Neural cell (in vitro differentiated cells): Measurements from ENCODE around the gene SRRD.

ENCODE experiments used
- CTCF ChIP-seq: fragments of 450-650 bp; IDR thresholded peaks from 2 replicates; pipeline ENCODE4 v1.5.1; 2014; ENCODE audit warnings: antibody characterized with exemption, mild to moderate bottlenecking, moderate library complexity; ENCODE audit not compliant: poor library complexity, severe bottlenecking
- EZH2 ChIP-seq: fragments of 200-600, 300-800 bp; shearing (Covaris generic), sonication (generic); IDR thresholded peaks from 2 replicates; pipeline ENCODE4 v1.6.1; 2014; ENCODE audit warnings: antibody characterized with exemption, low read length, borderline replicate concordance, mild to moderate bottlenecking; ENCODE audit not compliant: insufficient read depth, poor library complexity, severe bottlenecking
- MXI1 ChIP-seq: fragments of 450-650 bp; conservative IDR thresholded peaks from 2 replicates; pipeline ENCODE4 v1.6.1; 2014; ENCODE audit warnings: antibody characterized with exemption, mild to moderate bottlenecking; ENCODE audit not compliant: poor library complexity, severe bottlenecking
- POLR2AphosphoS5 ChIP-seq: IDR thresholded peaks from 2 replicates; pipeline ENCODE4 v1.6.1; 2012
- RAD21 ChIP-seq: fragments of 450-650 bp; conservative IDR thresholded peaks from 2 replicates; pipeline ENCODE4 v1.6.1; 2014; ENCODE audit warnings: antibody characterized with exemption, mild to moderate bottlenecking, moderate library complexity
- TAF1 ChIP-seq: IDR thresholded peaks from 2 replicates; pipeline ENCODE4 v1.6.1; 2012; ENCODE audit warnings: low read depth
- TF ChIP-seq, protein P1 (sequence below): IDR thresholded peaks from 2 replicates; pipeline ENCODE4 v1.6.1; 2012; ENCODE audit warnings: borderline replicate concordance

DNA sequence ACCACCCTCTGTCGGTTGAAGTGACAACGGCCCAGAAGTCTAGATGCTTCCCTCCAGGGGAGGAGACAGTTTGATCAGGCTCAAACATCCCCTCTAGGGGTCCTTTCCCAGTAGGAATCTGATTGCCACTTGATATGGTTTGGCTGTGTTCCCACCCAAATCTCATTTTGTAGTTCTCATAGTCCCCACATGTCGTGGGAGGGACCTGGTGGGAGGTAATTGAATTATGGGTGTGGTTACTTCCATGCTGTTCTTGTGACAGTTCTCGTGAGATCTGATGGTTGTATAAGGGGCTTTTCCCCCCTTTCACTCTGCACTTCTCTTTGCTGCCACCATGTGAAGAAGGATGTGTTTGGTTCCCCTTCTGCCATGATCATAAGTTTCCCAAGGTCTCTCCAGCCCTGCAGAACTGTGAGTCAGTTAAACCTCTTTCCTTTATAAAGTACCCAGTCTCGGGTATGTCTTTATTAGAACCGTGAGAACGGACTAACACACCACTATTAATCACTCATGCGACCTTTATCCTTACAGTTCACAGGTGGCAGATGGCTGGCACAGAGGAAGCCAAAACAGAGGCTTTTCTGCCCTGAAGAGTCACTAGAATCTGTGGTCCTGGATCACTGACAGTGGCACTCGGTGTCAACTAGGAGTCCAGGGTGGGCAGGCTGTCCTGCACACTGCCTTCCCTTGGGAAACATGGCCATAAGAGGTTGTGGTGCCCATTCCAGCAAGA is 33.1 kb upstream of the SRRD start:
- TF ChIP-seq CTCF (no peak), RAD21 (no peak), EZH2 (no peak), POLR2AphosphoS5 (no peak), TAF1 (no peak), MXI1 (no peak)
- TF ChIP-seq, protein P1, sequence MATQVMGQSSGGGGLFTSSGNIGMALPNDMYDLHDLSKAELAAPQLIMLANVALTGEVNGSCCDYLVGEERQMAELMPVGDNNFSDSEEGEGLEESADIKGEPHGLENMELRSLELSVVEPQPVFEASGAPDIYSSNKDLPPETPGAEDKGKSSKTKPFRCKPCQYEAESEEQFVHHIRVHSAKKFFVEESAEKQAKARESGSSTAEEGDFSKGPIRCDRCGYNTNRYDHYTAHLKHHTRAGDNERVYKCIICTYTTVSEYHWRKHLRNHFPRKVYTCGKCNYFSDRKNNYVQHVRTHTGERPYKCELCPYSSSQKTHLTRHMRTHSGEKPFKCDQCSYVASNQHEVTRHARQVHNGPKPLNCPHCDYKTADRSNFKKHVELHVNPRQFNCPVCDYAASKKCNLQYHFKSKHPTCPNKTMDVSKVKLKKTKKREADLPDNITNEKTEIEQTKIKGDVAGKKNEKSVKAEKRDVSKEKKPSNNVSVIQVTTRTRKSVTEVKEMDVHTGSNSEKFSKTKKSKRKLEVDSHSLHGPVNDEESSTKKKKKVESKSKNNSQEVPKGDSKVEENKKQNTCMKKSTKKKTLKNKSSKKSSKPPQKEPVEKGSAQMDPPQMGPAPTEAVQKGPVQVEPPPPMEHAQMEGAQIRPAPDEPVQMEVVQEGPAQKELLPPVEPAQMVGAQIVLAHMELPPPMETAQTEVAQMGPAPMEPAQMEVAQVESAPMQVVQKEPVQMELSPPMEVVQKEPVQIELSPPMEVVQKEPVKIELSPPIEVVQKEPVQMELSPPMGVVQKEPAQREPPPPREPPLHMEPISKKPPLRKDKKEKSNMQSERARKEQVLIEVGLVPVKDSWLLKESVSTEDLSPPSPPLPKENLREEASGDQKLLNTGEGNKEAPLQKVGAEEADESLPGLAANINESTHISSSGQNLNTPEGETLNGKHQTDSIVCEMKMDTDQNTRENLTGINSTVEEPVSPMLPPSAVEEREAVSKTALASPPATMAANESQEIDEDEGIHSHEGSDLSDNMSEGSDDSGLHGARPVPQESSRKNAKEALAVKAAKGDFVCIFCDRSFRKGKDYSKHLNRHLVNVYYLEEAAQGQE: no peak
